ENCODE measurements around the gene CACNA2D3.

The CACNA2D3 gene

DNA sequence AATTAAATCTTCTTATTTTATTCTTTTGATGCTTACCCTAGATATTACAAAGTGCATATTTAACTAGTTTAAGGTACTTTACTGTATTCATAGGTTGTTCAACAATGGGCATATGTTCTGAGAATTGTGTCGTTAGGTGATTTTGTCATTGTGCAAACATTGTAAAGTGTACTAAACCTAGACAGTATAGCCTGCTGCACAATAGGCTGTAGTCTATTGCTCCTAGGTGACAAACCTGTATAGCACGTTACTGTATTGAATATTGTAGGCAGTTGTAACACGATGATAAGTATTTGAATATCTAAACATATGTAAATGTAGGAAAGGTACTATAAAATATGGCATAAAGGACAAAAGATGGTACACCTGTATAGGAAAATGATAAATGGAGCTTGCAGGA, 100.7 kb downstream of the CACNA2D3 start:
- DNase-seq = no peak

DNA sequence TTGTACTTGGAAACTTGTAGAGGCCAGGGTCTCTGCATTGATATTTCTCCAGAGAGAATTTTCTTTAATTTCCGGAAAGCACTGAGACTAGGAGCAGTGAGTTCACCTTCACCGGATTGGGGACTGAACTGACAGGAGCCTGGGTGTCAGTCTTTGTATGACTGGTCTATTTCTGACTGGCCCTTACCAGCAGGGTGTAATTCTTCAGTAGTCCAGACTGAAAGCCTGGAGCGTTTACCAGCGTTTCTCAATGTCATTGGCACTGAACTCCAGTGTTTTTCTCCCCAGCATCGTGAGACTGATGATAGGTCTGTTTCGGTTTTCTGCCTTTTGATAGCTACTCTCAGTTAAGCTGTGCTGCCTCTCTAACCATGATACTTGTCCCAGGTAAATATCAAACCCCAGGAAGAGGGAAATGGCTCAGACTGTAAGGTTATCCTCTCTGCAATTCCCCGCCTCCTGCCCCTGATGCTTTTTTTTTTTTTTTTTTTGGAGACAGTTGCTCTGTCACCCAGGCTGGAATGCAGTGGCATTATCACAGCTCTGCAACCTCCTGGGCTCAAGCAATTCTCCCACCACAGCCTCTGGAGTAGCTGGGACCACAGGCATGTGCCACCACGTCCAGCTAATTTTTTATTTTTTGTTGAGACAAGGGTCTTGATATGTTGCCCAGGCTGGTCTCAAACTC, 103.6 kb downstream of the CACNA2D3 start:
- DNase-seq = no peak

DNA sequence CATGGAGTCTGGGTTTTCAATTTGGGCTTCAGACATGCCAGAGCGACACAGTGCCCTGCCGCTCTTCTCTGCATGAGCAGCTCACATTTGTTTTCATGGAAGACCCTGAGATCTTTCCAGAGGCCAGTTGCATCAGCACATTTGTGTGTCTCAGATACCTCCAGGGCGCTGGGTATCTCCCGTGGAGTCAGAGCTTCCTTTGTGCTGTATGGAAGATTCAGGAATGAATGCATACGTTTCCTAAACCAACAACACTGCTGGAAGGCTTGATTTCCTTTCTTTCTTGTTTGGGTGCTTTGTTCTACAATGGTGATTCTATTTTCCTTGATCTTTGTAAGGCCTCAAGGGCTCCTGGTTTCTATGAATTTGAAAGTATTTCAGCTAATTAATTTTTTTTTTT, 106.5 kb downstream of the CACNA2D3 start:
- DNase-seq = no peak

DNA sequence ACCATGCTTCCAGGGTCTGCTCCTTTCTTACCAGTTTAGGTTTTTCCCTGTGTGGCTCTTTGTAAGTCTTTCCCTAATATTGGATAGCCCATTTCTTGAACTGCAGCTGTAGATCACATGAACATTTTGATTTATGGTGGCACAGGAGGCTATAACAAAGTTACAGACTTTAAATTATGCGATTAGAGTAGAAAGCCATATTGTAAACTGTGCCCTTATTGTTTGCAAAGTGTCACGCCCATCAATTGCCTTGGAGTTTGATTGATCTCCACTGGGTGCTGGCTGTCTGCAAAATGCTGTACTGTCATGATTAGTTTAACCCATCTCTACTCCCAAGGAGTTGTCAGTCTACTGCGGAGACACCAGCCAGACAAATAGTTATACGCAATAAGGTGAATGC, 110.3 kb downstream of the CACNA2D3 start:
- DNase-seq = no peak

DNA sequence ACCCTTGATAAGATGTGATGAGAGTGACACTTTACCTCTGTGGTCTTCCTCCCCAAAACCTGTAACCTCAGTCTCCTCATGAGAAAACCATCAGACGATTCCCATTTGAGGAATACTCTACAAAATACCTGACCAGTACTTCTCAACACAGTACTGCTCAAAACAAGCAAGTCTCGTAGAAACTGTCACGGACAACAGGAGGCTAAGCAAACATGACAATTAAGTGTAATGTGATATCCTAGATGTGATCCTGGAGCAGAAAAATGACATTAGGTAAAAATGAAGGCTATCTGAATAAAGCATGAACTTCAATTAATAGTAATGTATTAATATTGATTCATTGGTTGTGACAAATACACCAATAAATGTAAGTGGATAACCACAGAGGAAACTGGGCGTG, 113.6 kb downstream of the CACNA2D3 start:
- no peak for DNase-seq

DNA sequence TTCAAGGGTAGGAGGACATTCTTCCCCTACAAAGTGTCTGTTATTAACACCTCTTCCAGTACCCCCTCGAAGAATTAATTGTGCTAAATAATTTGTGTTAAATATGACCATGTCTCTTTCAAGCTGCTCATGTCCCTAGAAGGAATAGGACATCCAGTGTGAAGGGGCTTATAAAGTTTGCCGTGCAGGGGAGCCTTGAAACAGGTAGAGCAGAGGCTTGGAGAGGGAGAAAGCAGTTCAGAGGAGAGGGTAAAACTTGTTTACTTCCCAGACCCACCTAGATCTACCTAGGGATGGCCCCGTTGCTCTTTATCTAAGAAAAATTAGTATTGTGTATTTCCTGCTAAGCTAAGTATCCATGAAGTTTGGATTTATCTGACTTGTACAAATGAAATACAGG, 114.8 kb downstream of the CACNA2D3 start:
- DNase-seq = no peak

DNA sequence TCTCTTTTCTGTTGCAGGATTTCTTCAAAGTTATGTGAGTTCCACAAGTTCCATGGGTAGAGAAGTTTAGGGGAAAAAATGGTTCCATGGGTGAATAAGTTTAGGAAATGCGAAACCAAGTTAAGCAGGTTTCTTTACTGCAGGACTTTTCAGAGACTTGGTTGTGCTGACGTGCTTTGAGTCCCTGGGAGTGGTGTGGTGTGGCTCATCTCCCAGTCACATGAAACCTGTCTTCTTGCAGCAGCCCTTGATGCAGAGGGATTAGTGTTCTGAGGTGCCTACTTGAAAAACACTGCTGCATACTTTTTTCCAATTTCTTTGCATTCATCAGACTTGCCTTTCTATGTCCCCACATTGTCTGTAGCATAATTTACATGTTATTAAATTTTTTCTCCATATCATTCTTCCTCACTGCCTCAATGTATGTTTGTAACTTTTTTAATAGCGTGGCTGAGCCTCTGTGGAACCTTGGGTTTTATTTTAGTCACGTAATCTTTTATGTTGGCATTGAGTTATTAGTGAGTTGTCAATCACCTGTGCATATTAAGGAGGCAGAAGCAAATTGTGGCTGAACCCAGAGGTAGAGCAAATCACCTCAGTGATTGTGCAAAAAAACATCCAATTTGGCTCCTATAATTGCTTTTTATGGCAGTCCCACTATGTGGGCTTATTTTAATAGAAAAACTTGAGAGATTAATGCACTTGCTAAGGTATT, 115.6 kb downstream of the CACNA2D3 start:
- DNase-seq = no peak

DNA sequence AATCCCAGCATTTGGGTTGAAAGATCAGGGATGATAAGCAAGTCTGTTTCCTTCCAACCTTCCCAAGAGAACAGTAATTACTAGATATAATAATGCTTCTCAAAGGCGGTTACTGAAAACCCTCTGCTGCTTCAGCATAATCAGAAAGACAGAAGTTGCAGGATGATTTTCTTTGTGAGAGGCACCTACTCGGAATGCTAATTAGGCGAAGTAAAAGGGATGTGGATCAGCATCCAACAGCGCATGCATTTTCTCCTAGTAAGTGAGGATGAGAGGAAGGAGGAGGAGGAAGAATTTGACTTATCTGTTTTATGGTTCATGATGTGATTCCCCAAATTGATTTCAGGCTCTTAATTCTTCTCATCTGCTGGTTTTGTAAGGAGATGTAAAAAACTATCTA, 118.0 kb downstream of the CACNA2D3 start:
- no peak for DNase-seq

DNA sequence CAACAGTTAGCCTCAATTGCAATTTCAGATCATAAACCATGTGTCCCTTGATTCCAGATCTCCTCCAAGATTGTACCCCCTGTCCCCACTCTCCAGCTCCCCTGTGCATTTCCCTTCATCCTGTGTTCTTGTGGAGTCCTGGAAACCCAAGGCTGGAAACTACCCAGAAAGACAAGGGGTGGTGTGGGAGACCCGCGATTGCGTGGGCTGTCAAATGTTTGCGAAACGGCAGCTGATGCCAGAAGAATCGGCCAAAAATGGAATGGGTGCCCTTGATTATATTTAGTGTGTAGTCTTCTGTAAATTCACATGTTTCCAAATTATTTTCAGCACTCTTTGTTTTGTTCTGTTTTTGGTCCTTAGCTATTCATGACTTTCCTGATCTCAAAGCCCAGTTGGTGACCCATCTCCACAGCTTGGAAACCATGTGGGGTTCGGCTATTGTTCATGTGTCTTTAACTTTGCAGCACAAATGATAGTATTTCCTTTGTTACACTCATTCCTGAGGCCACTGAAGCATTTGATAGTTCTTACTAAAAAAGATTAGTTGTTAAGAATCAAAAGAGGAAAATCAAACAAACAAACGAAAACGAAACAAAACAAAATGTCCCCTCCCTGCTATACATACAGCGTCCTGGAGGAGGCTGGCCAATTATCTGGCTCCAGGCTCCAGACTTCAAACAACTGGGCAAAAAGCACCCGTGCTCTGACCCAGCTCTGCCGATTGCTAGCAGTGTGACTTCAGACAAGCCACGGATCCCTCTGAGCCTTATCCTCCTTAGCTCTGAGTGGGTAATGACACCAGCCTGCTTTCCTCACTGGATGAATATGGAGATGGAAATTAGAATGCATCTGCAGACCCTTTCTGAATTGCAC, 120.9 kb downstream of the CACNA2D3 start:
- no peak for DNase-seq

DNA sequence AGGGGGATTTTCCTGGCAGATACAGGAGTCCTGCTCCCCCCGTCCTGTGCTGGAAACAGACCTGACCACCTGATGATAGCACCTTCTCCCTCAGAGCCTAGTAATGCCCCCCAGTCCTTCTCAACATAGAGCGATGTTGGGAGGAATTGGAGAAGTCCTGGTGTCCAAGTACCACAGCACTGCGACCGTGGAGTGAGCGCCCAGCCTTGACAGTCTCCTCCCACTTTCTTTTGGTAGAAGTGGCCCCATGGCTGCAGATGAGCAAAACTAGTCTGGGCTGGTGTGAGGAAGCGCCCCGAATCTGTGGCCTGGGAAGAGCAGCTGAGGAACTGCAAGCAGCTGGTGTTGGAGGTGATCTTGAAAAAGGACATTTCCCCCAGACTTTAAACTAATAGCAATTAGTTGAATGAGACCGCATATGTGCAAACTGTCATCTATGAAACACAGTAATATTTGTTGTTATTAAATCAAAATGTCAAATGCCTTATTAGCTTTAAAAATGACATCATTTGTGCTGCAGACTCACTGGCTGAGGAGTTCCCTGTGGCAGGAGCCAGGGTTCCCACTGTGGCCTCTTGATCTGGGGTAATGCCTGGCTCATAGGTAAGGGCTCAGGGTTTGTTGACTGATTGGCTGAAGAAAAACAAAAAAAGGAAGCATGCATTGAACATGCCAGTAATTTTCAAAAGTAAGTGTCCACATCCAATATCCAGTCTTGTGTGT, 121.8 kb downstream of the CACNA2D3 start:
- no peak for DNase-seq

DNA sequence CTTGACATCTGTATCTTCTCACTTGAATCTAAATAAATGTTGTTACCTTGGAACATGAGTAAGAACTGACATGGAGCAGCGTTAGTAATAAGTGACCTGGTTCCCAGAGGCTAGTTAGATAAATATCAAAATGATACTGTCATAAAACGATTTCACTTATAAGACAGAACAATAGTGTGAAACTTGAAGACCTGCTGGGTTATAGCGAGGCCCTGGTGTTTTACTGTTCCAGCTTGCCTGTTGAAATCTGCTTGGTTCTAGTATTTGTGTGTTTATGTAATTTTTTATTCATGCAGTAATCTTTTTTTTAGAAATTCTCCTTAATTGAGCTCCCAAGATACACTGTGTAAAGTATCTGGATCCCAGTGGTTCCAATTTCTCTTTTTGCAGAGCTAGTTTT, 129.4 kb downstream of the CACNA2D3 start:
- DNase-seq = no peak

DNA sequence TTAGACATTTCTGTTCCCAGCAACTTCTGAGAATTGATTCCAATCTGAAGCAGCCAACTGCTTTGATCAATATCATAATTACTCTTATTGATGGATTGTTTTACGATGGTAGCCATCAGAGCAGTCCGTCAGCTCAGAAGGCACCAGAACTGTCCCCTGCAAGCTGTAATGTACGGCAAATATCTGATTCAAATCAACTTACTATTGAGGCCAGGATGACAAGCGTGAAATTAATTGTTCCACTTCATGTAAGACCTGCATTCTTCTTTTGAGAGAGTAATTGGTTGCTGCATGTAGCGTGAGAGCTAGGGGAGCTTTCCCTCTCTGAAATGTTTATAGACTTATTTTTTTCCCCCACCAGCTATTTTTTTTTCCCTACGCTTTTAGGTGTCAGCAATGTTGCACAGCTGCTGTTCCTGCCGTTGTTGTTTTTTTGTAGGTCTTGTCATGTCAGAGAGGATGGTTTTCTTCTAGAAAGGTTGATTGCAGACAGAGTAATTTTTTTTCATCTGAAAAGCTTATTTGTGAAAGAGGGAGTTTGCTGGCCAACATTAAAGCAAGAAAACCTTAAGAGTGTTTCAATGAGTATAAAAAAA, 134.9 kb downstream of the CACNA2D3 start:
- no peak for DNase-seq

DNA sequence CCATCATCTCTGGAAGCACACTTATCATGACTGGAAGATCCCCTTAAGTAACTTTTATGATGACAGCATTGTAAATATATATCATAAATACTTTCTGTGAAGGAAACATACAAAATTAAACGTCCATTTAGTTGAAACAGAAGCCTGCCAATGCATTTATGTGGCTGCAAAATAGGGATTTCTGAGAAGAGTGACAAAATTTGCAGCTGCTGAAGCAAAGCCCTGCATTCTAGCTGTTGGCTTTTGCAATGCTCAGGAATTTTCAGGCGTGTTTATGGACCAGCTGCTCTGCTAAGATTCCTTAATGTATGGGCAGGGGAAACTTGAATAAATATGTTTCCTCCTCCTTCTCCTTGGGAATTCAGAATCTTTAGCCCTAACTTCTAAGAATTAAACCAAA, 137.3 kb downstream of the CACNA2D3 start:
- no peak for DNase-seq

DNA sequence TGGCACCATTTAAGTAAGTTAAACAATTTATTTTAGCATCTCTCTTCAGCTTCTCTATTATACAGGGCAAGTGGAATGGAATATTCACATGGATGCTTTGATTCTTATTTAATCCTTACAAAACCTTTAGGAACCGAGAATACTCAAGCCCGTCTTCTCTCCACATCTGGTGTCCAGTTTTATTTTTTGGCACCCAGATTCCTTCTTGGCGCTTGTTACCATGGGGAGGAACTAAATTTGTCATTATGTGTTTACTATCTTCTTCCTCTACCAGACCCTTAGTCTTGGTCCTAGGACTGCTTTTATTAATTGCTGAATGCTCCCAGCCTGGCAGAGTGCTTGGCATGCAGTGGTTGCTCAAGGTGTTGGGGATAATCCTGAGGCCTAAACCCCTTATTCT, 138.8 kb downstream of the CACNA2D3 start:
- no peak for DNase-seq

DNA sequence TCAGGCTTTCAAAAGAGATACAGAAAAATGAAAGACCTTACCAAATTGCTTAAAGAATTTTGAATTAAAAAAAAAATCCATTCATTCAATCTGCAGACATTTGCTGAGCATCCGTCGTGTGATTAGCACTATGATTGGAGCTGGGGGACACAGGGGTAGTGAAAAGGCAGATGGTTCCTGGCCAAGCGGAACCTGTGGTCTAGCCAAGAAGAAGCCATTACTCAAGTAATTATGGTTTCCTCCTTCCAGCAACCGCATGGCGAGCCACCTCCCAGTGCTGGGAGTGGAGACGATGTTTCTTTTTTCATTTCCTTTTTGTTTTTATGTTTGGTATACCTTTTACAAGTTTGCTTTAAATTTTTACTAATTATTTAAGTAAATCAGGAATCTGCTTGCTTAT, 140.2 kb downstream of the CACNA2D3 start:
- no peak for DNase-seq

DNA sequence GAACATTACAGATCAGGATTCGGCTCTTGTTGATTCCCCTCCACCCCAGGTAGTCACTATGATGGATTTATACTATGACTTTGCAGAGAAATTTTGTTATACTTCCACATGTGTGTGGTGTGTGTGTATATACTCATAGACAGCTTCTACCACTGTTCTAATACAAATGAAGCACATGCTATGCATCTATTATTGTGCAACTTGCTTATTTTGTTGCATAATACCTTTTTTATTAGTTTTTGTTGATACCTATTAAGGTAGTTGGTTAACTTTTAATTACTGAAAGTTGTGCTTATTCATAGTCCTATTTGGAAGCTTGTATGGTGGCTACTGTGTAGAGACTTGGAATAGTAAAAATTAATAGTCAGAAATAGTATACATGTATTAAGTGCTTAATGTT, 140.6 kb downstream of the CACNA2D3 start:
- DNase-seq = no peak

DNA sequence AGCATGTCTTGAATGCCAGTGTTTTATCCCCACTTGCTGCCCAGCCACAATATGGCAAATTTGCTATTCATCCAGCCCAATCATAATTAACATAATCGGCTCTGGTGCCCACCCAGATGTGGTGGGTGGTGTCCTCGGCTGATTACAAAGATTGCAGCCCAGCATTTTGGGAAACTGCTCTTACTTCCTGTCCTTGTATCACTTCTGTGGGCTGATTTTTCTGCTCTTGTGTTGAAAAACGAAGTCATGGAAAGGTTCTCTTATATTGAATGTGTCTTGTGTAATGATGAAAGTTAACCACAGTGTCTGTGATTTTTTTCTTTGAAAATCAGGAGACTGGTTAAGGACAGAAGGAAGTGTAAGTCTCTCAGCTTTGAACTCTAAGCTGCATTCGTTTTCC, 141.7 kb downstream of the CACNA2D3 start:
- no peak for DNase-seq

DNA sequence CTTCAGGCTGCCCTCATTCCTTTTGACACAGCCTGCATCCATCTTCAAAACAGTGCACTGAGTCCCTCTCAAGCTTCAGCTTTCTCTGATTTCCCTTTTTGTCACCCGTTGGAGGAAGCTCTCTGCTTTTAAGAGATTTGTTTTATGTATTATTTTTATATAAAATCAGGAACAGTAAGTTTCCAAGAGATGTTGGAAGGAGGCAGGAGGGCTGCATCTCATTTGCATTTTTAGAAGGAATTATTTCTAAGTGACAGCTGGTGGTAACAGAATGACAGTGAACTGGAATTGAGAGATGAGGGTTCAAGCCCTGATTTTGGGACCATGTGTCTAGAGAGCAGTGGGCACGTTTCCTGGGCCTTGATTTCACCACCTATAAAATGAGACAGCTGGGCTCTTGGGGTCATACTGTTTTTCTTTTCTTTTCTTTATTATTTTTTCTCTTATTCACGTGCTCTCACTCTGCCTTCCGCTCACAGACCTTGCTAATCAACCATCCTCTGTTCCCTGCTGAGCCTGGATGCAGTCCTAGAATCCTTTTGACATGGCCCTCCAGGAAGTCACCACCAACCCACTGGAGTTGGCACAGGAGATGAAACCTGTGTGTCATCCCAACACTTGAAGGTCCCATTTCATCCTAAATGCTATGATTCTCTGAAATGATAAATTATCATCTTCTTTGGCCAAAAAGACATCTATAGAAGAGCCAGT, 148.6 kb downstream of the CACNA2D3 start:
- no peak for DNase-seq

DNA sequence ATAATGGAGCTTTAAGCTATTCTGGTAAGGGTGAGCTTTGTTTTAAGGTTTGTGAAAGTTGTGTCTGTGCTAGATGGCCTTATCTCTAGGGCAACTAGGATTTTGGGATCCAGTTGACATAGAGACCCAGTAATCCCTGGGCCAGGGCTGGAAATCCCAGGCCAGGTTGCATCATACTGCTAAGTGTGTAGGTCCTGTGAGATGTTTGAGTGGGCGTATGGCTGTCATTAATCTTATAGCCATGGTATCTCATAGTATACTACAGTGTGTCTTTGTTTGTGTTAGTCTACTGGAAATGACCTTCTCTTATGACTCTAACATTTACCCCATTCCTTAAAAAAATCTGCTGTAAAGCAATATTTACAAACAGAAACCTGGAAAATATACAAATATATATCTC, 151.4 kb downstream of the CACNA2D3 start:
- no peak for DNase-seq

DNA sequence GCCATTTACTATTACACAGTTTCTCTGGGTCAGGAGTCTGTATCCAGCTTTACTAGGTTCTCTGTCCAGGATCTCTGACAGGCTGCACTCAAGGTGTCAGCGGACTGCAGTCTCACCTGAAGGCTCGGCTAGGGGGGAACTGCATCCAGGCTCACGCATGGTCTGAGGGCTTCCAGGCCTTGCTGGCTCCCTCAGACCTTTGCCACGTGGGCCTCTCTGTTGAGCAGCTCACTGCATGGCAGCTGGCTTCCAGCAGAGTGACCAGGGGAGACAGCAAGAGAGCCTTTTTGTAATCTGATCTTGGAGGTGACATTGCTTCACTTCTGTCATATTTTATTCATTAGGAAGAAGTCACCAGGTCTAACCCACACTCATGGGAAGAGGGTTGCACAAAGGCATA, 152.3 kb downstream of the CACNA2D3 start:
- no peak for DNase-seq

DNA sequence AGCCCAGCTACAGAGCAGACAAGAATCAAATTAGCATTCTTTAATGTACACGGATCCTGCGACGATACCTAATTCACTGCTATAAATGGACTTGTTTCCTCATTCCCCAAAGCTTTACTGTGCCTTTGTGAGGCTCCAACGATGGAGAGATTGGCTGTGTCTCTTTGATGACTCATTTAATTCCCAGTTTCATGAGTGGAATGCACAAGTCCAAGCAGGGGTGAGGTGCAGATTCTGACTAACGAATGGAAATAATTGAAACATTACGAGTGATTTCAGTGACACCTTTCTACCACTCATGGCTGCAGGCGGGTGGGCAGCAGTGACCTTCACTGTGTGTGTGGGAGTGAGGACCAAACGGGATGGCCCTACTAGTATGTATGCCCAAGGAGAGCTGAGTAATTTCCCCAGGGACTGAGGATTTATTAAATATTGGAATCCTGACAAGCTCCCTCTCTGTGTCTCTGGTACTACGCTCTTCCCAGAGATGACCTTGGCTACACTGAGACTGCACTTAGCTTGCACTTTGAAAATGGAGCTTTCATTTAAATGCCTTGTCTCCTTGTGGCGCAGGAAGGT, 156.7 kb downstream of the CACNA2D3 start:
- DNase-seq = peak; percentile 18

DNA sequence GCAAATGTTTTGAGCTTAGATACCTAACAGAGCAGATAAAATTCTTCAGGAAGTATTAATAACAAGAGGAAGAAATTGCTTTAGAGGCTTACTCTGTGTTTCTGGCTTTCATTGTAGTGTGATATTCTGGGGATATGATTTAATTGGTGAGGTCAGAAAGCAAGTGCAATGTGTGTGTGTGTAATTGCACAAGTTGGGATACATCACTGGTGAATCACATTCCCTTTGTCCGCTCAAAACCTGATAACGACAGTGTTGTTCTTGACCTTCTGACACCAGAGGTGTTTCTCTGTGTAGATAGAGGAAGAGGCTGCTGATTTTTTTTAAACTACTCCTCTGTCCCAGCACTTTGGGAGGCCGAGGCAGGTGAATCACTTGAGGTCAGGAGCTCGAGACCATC, 161.1 kb downstream of the CACNA2D3 start:
- no peak for DNase-seq

All from fibroblast of skin of right biceps (primary cell).